ENCODE data around the gene CUL7.

The CUL7 gene

DNA sequence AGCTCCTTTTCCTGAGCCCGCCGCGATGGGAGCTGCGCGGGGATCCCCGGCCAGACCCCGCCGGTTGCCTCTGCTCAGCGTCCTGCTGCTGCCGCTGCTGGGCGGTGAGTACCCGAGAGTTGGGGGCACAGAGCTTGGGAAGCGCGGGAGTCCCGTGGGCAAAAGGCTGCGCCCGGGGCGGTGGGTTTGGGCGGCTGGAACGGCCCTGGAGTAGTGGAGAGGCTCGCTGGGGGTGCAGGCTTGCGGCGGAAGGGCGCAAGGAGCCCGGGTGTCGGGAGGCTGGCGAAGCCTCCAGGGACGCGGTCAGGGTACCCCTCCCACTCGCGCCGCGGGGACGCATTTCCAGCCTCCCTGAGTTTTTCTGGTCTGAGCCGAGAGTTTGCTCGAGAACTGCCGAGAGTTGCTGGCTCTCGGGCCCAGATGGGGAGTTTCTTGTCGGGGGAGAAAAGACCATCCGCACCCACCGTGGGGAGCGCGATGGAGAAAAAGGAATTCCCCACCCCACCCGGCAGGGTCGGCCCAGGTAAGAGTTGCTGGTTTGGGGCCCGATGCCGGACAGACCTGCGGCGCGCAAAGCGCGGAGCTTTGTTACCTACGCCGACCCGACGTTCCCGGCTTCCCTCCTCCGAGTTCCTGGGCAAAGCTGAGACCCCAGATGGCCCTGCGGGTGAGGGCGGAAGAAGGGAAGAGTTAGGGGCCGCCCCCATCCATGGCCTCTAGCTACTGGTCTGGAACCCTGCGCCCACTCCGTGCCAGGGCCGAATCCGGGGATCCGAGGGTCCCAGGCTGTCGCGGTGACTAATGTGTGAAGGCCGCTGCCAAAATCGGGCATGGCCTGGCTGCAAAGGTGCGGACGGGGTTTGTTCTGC lies 23.0 kb upstream of the CUL7 start:
- FAIRE-seq = no peak

DNA sequence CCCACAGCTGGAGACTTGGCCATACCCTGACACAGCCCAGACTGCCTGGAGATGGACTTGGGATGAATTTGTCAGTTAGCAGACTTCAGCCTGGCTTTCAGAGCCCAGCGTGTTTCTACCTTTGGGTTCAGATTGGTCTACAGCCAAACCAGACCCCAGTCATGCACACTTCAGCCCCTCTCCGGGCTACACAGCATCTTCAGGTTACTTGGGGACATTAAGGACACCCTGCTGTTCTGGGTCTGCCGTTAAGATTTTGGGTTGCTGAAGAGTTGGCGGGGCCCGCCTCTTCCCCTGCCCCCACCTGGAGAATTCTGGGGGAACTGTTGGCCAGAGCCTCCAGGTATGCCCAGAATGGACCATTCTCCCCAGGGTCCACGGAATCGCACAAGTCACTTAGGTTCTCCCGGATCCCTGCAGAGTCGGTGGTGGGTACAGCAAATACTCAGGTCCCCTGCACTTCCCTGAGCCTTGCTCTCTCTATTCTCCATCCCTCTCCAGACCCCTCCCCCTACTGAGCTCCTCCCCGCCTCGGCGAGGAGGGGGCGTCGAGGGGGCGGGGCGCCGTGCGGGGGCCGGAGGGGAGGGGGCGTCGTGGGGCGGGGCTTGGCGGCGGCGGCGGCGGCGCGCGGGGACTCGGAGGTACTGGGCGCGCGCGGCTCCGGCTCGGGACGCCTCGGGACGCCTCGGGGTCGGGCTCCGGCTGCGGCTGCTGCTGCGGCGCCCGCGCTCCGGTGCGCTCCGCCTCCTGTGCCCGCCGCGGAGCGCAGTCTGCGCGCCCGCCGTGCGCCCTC lies 22.2 kb upstream of the CUL7 start, which contains the start of gene PTK7:
Gene PTK7 (plus strand): TSS at position 645 of the 794 bp plus-strand sequence. CDS start 175 bp downstream, outside the sequence.
- no peak for FAIRE-seq

- no peak for FAIRE-seq
Measured at GRCh38 chr6:43074847-43075669, 21.4 kb upstream of the CUL7 start.

DNA sequence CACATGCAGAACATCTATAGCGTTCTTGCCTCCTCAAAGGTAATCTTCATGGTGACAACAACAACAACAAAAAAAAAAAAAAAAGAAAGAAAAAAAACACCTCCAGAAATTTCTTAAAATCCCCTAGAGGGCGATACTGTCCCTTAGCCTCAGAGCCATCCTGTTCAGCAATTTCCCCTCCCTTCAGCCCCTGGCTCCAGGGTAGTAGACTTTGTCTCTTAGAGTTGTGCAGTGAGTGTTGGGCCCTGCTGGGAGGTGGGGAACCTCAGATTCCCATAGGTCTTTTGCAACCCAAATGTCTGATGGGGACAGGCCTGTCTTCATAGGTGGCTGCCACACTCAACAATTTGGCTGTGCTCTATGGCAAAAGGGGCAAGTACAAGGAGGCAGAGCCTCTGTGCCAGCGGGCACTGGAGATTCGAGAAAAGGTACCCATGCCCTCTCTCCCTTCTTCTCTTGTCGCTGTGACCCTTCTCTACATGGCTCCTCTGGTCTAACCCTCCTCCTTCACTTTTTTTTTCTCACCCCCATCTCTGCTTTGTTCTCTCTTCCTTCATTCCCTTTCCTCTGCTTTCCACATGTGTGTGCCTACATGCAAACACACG lies 16.5 kb upstream of the CUL7 start:
- FAIRE-seq = peak; percentile 92

- FAIRE-seq = no peak
Measured at GRCh38 chr6:43062818-43063217, 9.2 kb upstream of the CUL7 start.

GRCh38 chr6:43061861-43062260 lies 8.2 kb upstream of the CUL7 start:
- FAIRE-seq = no peak

DNA sequence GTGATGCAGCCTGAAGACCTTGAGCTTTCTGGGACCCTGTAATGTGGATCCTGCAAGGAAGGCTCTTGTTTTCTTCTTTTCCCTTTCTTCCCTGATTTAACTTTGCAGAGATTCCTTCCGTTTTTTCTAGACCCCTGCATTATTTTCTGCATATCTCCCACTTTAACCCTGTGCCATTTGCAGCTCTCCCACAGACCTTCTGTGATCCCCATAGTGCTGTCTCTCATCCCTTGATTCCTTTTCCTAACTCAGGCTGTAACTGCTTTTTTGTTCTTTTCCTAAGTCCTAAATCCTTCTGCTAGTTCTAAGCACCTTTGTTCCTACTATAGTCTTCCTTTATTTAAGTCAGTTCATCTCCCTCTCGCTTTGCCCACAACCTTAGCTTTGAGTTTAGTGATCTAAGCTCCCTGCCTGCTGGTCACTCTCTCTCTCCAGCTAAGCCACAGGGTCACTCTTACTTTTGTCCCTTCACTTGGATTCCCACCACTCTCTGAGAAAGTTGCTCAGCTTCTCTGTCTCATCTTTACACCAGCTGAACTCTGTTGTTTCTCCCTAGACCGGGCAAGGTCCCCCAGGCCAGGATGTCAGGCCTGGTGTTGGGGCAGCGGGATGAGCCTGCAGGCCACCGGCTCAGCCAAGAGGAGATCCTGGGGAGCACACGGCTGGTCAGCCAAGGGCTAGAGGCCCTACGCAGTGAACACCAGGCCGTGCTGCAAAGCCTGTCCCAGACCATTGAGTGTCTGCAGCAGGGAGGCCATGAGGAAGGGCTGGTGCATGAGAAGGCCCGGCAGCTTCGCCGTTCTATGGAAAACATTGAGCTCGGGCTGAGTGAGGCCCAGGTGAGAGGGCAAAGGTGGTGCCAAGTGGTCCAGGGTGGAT lies 7.3 kb upstream of the CUL7 start:
- no peak for FAIRE-seq

GRCh38 chr6:43060034-43060754 lies 6.5 kb upstream of the CUL7 start:
- no peak for FAIRE-seq

DNA sequence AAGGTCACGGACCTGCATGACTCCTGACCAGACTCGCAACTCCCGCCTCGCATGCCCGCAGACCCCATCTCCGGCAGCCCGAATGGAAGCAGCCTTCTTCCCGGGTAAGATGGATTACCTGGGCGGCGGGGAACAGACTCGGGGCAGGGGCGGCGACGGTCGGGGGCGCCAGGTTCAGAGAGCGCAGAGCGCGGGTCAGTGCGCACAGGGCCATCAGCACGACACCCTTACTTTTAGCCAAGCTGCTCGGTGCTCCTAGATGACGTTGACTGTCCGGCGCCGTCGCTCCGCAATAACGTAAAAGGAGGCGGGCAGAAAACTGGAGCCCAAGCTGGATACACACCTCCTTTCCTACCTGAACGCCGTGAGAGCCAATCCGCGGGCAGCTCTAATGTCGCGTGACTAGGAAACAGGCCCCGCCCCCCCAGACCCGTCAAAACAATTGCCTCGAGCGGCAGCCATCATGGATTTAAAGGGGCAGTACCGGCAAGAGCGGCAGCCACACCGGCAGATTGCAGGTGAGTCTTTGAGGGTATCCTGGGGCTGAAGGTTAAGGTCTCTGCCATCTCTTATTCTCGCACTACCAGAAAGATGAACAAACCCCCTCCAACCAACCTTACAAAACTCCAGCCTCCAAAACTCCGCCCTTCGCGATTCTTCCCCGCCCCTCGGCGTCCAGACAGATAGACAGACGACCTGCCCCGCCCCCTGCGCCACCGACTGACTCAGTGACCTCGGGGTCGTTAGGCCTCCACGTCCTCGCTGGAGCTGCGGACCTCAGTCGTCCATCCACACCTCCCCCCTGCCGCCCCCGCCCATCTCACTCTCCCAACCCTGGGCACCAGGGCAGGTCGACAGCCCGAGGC lies 5.8 kb upstream of the CUL7 start, which contains the start of the genes KLC4 and MRPL2:
Gene KLC4 (plus strand): TSS at position 464 of the 866 bp plus-strand sequence. CDS start 1,705 bp downstream, outside the sequence.
Gene MRPL2 (minus strand): TSS at position 267 of the 866 bp plus-strand sequence. CDS start 53 bp downstream, at position 214.
- peak; percentile 79 for FAIRE-seq

- no peak for FAIRE-seq
Measured at GRCh38 chr6:43058531-43058930, 4.9 kb upstream of the CUL7 start.

DNA sequence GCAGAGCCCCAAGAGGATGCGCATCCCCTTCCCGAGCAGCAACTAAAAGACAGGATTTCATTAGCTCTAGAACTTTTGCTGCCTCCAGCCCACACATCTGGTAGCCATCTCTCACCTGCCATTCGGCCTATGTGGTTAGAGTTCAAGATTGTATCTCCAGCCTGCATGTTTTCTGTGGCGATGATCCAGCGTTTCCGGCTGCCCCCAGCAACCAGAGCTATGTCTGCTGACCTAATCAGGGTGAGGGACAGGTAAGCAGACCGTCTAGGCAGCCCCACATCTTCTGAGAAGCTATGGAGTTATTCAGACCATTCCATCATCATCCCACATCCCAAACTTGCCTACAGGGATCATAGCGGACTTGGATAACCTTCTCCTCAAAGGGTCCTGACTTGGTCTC lies 2.3 kb upstream of the CUL7 start:
- no peak for FAIRE-seq

DNA sequence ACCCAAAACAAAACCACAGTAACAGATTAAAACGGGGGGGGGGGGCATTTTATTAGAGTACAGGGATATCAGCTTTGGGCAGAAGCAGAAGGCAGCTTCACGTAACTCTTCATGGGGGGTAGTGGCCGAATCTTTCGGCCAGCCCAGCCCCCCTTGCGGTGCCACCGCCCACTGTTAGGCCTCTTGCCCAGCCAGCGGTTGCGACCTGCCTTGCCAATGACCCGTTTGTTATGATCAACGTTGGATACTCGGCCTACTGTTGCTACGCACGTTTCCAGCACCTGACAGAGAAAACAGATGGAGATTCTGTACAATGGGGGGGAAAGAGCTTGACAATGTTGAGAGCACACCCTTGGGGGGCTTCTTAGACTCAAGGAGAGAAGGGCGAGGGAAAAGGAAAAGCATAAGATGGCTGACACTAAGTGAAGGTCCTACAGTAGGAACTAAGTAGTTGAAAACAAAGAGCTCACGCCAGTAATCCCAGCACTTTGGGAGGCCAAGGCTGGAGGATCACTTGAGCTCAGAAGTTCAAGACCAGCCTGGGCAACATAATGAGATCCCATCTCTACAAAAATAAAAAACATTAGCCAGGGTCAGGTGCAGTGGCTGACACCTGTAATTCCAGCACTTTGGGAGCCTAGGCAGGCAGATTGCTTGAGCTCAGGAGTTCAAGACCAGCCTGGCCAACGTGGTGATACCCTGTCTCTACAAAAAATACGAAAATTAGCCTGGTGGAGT lies 724 bp upstream of the CUL7 start:
- no peak for FAIRE-seq

- FAIRE-seq = no peak
Measured at GRCh38 chr6:43052842-43053544, 658 bp downstream of the CUL7 start.

GRCh38 chr6:43052225-43052841 lies 1.3 kb downstream of the CUL7 start:
- no peak for FAIRE-seq

GRCh38 chr6:43050981-43051380 lies 2.7 kb downstream of the CUL7 start:
- FAIRE-seq = no peak

- FAIRE-seq = no peak
Measured at GRCh38 chr6:43047998-43048397, 5.7 kb downstream of the CUL7 start.

- no peak for FAIRE-seq
Measured at GRCh38 chr6:43045371-43045930, 8.2 kb downstream of the CUL7 start.

All from A204.1 (cell line).